Hepatocyte (in vitro differentiated cells): Measurements from ENCODE around the gene ITPR2. TPM values are rescaled to one million over a fixed set of nuclear protein-coding genes. Genes with fewer than 3 reads are reported as not detected.
A peak's percentile ranks its signal among the peaks of the same experiment; 100 is the strongest.

Experiments used
- DNase-seq: peaks from one replicate; pipeline ENCODE4 v3.0.0-alpha.2; 2016; ENCODE audit warnings: low spot score
- H2AFZ ChIP-seq: fragments of 200-600 bp; sonication (generic); 2 replicates; pipeline ENCODE4 v1.6.0; 2016; ENCODE audit warnings: antibody characterized with exemption, mild to moderate bottlenecking
- H3K27ac ChIP-seq: fragments of 200-600 bp; sonication (generic); 2 replicates; pipeline ENCODE4 v1.5.1; 2016; ENCODE audit warnings: mild to moderate bottlenecking
- H3K27me3 ChIP-seq: fragments of 200-600 bp; sonication (generic); 2 replicates; pipeline ENCODE4 v1.6.1; 2016
- H3K36me3 ChIP-seq: fragments of 200-600 bp; sonication (generic); replicated peaks from 2 replicates; pipeline ENCODE4 v1.5.1; 2016; ENCODE audit warnings: low read depth; ENCODE audit not compliant: insufficient read depth
- H3K4me1 ChIP-seq: fragments of 200-600 bp; sonication (generic); 2 replicates; pipeline ENCODE4 v1.5.1; 2016; ENCODE audit warnings: mild to moderate bottlenecking, moderate library complexity; ENCODE audit not compliant: insufficient read depth
- H3K4me2 ChIP-seq: fragments of 200-600 bp; sonication (generic); 2 replicates; pipeline ENCODE4 v1.6.0; 2016
- H3K4me3 ChIP-seq: fragments of 200-600 bp; sonication (generic); 2 replicates; pipeline ENCODE4 v1.5.1; 2016; ENCODE audit warnings: mild to moderate bottlenecking
- H3K79me2 ChIP-seq: fragments of 200-600 bp; sonication (generic); 2 replicates; pipeline ENCODE4 v1.6.0; 2017; ENCODE audit warnings: mild to moderate bottlenecking
- H3K9me2 ChIP-seq: fragments of 200-600 bp; sonication (generic); replicated peaks from 2 replicates; pipeline ENCODE4 v1.6.0; 2017; ENCODE audit warnings: mild to moderate bottlenecking; ENCODE audit not compliant: insufficient read depth
- H3K9me3 ChIP-seq: fragments of 200-600 bp; sonication (generic); 2 replicates; pipeline ENCODE4 v1.5.1; 2016; ENCODE audit warnings: low read depth, mild to moderate bottlenecking
- H4K20me1 ChIP-seq: fragments of 200-600 bp; sonication (generic); 2 replicates; pipeline ENCODE4 v1.6.0; 2016; ENCODE audit warnings: mild to moderate bottlenecking; ENCODE audit not compliant: insufficient read depth, poor library complexity, severe bottlenecking
- EZH2 ChIP-seq: fragments of 200-600 bp; sonication (generic); IDR thresholded peaks from 2 replicates; pipeline ENCODE4 v1.6.1; 2016; ENCODE audit warnings: antibody characterized with exemption, mild to moderate bottlenecking, borderline replicate concordance
- EZH2phosphoT487 ChIP-seq: fragments of 200-600 bp; sonication (generic); IDR thresholded peaks from one replicate; pipeline ENCODE4 v1.6.1; 2018; ENCODE audit warnings: antibody characterized with exemption, mild to moderate bottlenecking, low read depth, moderate library complexity; ENCODE audit not compliant: unreplicated experiment, severe bottlenecking
- WGBS: methylation state at CpG from one replicate; pipeline ENCODE4 v1.1.6; 2016; ENCODE audit warnings: low lambda C conversion rate; ENCODE audit errors: missing lambda C conversion rate; 5-methylcytosine and 5-hydroxymethylcytosine counted together
- polyA plus RNA-seq: library from polyadenylated mRNA; unstranded; fragments of >200 nt; fragmentation: Nextera tagmentation; extraction: Ambion mirVana; gene quantifications from 2 replicates; pipeline ENCODE4 v1.2.1, GENCODE V29; 2016
- total RNA-seq: library from RNA; depleted of rRNA; stranded (reverse); fragments of >200 nt; gene quantifications from 2 replicates; pipeline ENCODE4 v1.2.3, GENCODE V29; 2014
- TF ChIP-seq, protein P1 (sequence below): fragments of 200-600 bp; sonication (generic); IDR thresholded peaks from 2 replicates; pipeline ENCODE4 v1.5.1; 2016; ENCODE audit warnings: antibody characterized with exemption, mild to moderate bottlenecking; ENCODE audit not compliant: poor library complexity

Gene ITPR2
- total and polyA plus RNA-seq, 2 experiments from 2014 or later = 22.0 to 51.4 TPM

DNA sequence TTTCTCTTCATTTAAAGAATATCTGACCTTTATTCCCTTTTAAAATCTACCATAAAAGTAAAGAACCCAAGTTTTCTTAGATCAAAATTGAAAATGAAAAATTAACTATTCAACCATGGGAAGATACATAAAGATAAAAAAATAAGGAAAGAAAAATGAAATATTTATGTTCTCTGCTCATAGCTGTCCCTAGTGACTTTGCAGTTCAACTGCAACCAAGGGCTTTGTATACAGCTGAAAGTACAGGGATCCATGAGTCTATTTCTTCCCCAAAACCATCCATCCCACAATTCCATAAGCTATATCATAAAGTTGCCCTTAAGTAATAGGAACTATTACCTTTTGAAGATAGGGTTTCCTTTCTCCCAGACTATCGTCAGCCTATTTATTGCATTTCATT is 113.1 kb downstream of the ITPR2 start:
- no peaks in the 10 kb centered on the region for H3K9me3 ChIP-seq
- H3K4me2 ChIP-seq = no peak overlapping the region
- peaks cover 13% of the 10 kb centered on the region for H3K4me1 ChIP-seq
- H4K20me1 ChIP-seq = no peaks in the 10 kb centered on the region
- no peaks in the 10 kb centered on the region for H3K36me3 ChIP-seq
- no peak for TF ChIP-seq EZH2
- TF ChIP-seq, protein P1, sequence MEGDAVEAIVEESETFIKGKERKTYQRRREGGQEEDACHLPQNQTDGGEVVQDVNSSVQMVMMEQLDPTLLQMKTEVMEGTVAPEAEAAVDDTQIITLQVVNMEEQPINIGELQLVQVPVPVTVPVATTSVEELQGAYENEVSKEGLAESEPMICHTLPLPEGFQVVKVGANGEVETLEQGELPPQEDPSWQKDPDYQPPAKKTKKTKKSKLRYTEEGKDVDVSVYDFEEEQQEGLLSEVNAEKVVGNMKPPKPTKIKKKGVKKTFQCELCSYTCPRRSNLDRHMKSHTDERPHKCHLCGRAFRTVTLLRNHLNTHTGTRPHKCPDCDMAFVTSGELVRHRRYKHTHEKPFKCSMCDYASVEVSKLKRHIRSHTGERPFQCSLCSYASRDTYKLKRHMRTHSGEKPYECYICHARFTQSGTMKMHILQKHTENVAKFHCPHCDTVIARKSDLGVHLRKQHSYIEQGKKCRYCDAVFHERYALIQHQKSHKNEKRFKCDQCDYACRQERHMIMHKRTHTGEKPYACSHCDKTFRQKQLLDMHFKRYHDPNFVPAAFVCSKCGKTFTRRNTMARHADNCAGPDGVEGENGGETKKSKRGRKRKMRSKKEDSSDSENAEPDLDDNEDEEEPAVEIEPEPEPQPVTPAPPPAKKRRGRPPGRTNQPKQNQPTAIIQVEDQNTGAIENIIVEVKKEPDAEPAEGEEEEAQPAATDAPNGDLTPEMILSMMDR = peak; percentile 19
- no peak overlapping the region for H2AFZ ChIP-seq
- no peak overlapping the region for H3K4me3 ChIP-seq
- whole genome bisulfite sequencing = 97% methylated on average over 1 of the region's 1 CpG
- no peaks in the 10 kb centered on the region for H3K9me2 ChIP-seq
- DNase-seq = no peak
- no peaks in the 10 kb centered on the region for H3K79me2 ChIP-seq
- no peak overlapping the region for H3K27ac ChIP-seq
- no peaks in the 10 kb centered on the region for H3K27me3 ChIP-seq

DNA sequence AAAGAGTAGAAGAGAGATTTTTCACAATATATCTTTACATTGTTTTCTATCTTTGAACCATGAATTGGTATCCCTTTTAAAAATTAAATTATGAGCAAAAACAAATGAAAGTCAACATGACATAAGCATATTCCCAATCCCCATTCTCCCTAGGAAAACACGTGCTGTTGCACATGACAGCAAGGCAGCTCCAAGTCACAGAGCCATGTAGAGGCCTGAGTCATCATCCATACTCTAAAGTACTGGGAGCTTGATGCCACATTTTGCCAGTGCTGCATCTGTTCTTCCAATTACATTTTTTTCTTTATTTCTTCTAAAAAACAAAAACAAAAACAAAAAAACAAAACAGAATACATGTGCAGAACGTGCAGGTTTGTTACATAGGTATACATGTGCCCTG is 115.2 kb downstream of the ITPR2 start:
- no peak overlapping the region for H3K27ac ChIP-seq
- 98% methylated on average over 2 of the region's 2 CpGs for WGBS
- no peak for DNase-seq

DNA sequence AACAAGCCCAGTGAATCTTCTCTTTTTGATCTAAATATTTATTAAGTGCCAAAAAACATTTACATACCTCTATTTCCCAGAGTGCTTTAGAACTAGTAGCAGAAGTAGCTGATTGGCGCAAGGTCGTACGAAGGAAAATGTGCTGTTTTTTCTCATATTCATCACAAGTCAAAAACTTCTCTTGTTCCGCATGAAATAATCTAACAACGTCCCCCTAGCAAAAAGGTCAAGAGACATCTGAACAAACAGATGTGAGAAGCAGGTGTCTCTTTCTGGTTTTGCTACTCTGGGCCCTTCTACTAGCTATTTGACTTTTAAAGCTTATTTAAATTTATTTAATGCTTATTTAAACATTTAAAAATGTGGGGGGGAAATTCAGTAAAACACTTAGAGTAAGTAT is 117.8 kb downstream of the ITPR2 start:
- Histone ChIP-seq H3K27me3 (no peaks in the 10 kb centered on the region), H3K4me1 (peaks cover 6% of the 10 kb centered on the region), H2AFZ (no peak overlapping the region), H3K9me3 (no peaks in the 10 kb centered on the region), H3K79me2 (no peaks in the 10 kb centered on the region), H4K20me1 (no peaks in the 10 kb centered on the region), H3K9me2 (no peaks in the 10 kb centered on the region), H3K27ac (no peak overlapping the region), H3K36me3 (no peaks in the 10 kb centered on the region), H3K4me3 (no peak overlapping the region), H3K4me2 (no peak overlapping the region)
- TF ChIP-seq EZH2phosphoT487 (no peak), EZH2 (no peak)
- TF ChIP-seq, protein P1 = no peak
- no peak for DNase-seq
- 96% methylated on average over 5 of the region's 5 CpGs for WGBS

More for the DNA sequence above, 115.2 kb downstream of the ITPR2 start:
- Histone ChIP-seq H3K79me2 (no peaks in the 10 kb centered on the region), H3K9me3 (no peaks in the 10 kb centered on the region), H3K4me3 (no peak overlapping the region), H3K27me3 (no peaks in the 10 kb centered on the region), H3K9me2 (no peaks in the 10 kb centered on the region), H4K20me1 (no peaks in the 10 kb centered on the region), H3K4me1 (peaks cover under 1% of the 10 kb centered on the region), H3K4me2 (no peak overlapping the region), H2AFZ (no peak overlapping the region), H3K36me3 (no peaks in the 10 kb centered on the region)
- TF ChIP-seq EZH2 (no peak), EZH2phosphoT487 (no peak)
- TF ChIP-seq, protein P1 = no peak

DNA sequence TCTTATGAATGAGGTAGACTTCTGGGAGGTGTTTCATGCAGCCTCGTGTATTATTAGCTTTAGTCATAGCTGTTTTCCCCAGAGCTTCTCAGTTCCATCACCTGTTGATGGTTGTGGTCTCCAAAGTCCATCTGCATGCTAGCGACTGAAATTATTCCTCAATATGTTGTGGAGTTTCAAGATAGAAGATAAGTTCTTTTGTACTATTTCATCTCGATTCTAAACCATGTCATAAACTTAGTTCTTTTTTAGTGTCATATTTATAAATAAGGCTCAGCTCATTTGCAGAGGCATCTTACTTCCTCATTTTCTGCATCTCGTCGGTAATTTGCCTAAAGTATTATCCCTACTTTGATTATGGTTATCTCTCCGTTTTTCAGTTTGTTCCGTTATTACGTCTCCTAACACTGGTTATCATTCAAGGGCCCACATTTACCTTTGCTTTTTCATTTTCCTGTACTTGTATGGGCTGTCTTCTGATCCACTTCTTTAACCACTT is 119.1 kb downstream of the ITPR2 start:
- H3K27ac ChIP-seq = no peak overlapping the region
- no peak overlapping the region for H2AFZ ChIP-seq
- no peak for DNase-seq
- no peaks in the 10 kb centered on the region for H3K9me3 ChIP-seq
- no peaks in the 10 kb centered on the region for H3K27me3 ChIP-seq
- no peak overlapping the region for H3K4me2 ChIP-seq
- no peaks in the 10 kb centered on the region for H3K36me3 ChIP-seq
- WGBS = 95% methylated on average over 8 of the region's 8 CpGs
- no peak overlapping the region for H3K4me3 ChIP-seq
- no peak for TF ChIP-seq EZH2
- TF ChIP-seq, protein P1 = no peak
- TF ChIP-seq EZH2phosphoT487 = no peak
- peaks cover 6% of the 10 kb centered on the region for H3K4me1 ChIP-seq
- no peaks in the 10 kb centered on the region for H3K9me2 ChIP-seq
- H3K79me2 ChIP-seq = no peaks in the 10 kb centered on the region
- H4K20me1 ChIP-seq = no peaks in the 10 kb centered on the region
